CD4-positive, alpha-beta T cell treated with Interleukin-6 for 4 hours (primary cell): ENCODE measurements around the gene NRXN3.

Source experiments
- DNase-seq: peaks from one replicate; pipeline ENCODE4 v3.0.0-alpha.2; 2020; ENCODE audit warnings: mixed read lengths

Gene NRXN3

GRCh38 chr14:79514700-79515099, 1344.5 kb downstream of the NRXN3 start:
- no peak for DNase-seq

- DNase-seq = no peak
These were observed 1345.0 kb downstream of the NRXN3 start for GRCh38 chr14:79515158-79515557.

GRCh38 chr14:79516009-79516408, 1345.8 kb downstream of the NRXN3 start:
- no peak for DNase-seq

GRCh38 chr14:79525416-79525815, 1355.2 kb downstream of the NRXN3 start:
- no peak for DNase-seq

- no peak for DNase-seq
These were observed 1358.7 kb downstream of the NRXN3 start for GRCh38 chr14:79528828-79529416.

GRCh38 chr14:79530555-79530954, 1360.4 kb downstream of the NRXN3 start:
- DNase-seq = no peak

- no peak for DNase-seq
These were observed 1364.7 kb downstream of the NRXN3 start for GRCh38 chr14:79534703-79535353.

- DNase-seq = no peak
These were observed 1370.2 kb downstream of the NRXN3 start for GRCh38 chr14:79540394-79540793.

GRCh38 chr14:79542121-79542520, 1371.9 kb downstream of the NRXN3 start:
- DNase-seq = no peak

GRCh38 chr14:79543348-79543747, 1373.2 kb downstream of the NRXN3 start:
- DNase-seq = no peak

- DNase-seq = no peak
These were observed 1374.0 kb downstream of the NRXN3 start for GRCh38 chr14:79543967-79544697.

- DNase-seq = no peak
These were observed 1374.5 kb downstream of the NRXN3 start for GRCh38 chr14:79544698-79545070.

GRCh38 chr14:79548836-79549235, 1378.7 kb downstream of the NRXN3 start:
- DNase-seq = no peak

- DNase-seq = no peak
These were observed 1379.3 kb downstream of the NRXN3 start for GRCh38 chr14:79549515-79549914.

- no peak for DNase-seq
These were observed 1381.3 kb downstream of the NRXN3 start for GRCh38 chr14:79551523-79551922.

GRCh38 chr14:79552778-79553177, 1382.6 kb downstream of the NRXN3 start:
- no peak for DNase-seq

- DNase-seq = no peak
These were observed 1384.6 kb downstream of the NRXN3 start for GRCh38 chr14:79554816-79555215.

- DNase-seq = no peak
These were observed 1385.3 kb downstream of the NRXN3 start for GRCh38 chr14:79555429-79555828.

GRCh38 chr14:79557309-79557708, 1387.1 kb downstream of the NRXN3 start:
- DNase-seq = no peak

GRCh38 chr14:79562185-79562584, 1392.0 kb downstream of the NRXN3 start:
- DNase-seq = no peak

GRCh38 chr14:79564371-79564770, 1394.2 kb downstream of the NRXN3 start:
- no peak for DNase-seq

- DNase-seq = no peak
These were observed 1397.1 kb downstream of the NRXN3 start for GRCh38 chr14:79567306-79567705.

GRCh38 chr14:79568594-79568993, 1398.4 kb downstream of the NRXN3 start:
- no peak for DNase-seq

GRCh38 chr14:79569072-79569471, 1398.9 kb downstream of the NRXN3 start:
- no peak for DNase-seq
